NCI-H524 (cell line): ENCODE data around the gene MYOZ3.

Experiments used
- DNase-seq, 2 experiments: peaks; one replicate each; lab custom pipeline; 2025; lab: John Stamatoyannopoulos, UW

MYOZ3 gene

DNA sequence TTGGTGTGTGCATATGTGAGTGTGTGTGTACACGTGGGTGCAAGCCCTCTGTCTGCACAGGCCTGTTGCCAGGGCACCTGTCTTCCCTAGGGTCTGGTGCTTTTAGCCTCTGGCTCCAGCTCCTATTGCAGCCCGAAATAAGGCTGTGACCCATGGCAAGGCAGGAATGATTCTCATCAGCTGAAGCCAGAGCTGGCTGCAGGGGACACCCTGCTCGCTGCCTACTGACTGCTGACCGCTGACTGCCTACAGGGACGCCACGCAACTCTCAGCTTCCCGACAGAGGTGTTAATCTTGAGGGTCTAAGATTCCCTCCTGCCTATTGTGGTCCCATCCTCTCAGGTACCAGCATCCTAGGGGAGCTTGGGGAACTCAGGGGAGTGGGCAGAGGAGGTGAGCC, at the start of gene MYOZ3:
MYOZ3 (plus strand) TSS at position 166 of the 400 bp plus-strand sequence. CDS start 1,691 bp downstream, outside the sequence.
- no peak for DNase-seq

DNA sequence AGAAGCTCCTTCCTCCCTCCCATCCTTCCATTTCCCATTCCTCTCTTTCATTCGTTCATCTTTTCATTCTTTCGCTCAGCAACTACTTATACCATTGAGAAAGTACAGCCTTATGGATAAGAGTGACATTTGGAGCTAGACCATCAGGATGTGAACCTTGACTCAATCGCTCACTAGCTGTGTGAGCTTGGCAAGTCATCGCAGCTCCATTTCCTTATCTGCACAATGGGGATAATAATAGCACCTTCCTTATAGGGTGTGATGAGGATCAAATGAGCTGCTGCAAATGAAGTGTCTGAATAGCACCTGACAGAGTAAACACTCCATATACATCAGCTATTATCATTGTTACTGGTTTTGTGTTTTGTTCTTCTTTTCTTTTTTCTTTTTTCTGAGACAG, 48.6 kb upstream of the MYOZ3 start:
- no peak for DNase-seq

GRCh38 chr5:150612905-150613670, 48.0 kb upstream of the MYOZ3 start:
- DNase-seq: no peak

GRCh38 chr5:150613991-150614660, 46.9 kb upstream of the MYOZ3 start:
- peak in 1 of 2 experiments; percentile 42 for DNase-seq

- no peak for DNase-seq
These were observed 46.4 kb upstream of the MYOZ3 start for GRCh38 chr5:150614661-150615060.

GRCh38 chr5:150615141-150615699, 45.8 kb upstream of the MYOZ3 start:
- peak; percentile 93 to 95 for DNase-seq

- peak; percentile 85 to 89 for DNase-seq
These were observed 45.0 kb upstream of the MYOZ3 start for GRCh38 chr5:150616024-150616470.

- peak; percentile 89 to 97 for DNase-seq
These were observed 44.5 kb upstream of the MYOZ3 start for GRCh38 chr5:150616506-150616905.

DNA sequence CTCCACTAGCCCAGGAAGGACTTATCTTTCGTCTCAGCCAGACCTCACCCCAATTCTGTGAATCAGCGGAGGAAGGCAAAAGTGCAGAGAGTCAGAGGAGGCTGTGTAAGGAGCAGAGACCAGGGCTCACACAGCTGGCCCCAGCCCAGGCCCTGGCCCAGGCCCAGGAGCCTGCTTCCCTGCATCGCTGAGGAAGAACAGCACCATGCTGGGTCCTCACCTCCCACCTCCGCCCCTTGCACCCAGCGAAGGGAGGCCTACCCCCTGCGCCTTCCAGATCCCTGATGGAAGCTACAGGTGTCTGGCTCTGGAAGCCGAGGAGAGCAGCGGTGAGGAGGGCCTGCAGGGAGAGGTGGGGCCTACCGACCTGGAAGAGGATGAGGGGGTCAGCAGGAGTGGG, 42.9 kb upstream of the MYOZ3 start:
- DNase-seq: peak in 1 of 2 experiments; percentile 48

GRCh38 chr5:150618588-150619281, 42.3 kb upstream of the MYOZ3 start:
- peak in 1 of 2 experiments; percentile 84 for DNase-seq

DNA sequence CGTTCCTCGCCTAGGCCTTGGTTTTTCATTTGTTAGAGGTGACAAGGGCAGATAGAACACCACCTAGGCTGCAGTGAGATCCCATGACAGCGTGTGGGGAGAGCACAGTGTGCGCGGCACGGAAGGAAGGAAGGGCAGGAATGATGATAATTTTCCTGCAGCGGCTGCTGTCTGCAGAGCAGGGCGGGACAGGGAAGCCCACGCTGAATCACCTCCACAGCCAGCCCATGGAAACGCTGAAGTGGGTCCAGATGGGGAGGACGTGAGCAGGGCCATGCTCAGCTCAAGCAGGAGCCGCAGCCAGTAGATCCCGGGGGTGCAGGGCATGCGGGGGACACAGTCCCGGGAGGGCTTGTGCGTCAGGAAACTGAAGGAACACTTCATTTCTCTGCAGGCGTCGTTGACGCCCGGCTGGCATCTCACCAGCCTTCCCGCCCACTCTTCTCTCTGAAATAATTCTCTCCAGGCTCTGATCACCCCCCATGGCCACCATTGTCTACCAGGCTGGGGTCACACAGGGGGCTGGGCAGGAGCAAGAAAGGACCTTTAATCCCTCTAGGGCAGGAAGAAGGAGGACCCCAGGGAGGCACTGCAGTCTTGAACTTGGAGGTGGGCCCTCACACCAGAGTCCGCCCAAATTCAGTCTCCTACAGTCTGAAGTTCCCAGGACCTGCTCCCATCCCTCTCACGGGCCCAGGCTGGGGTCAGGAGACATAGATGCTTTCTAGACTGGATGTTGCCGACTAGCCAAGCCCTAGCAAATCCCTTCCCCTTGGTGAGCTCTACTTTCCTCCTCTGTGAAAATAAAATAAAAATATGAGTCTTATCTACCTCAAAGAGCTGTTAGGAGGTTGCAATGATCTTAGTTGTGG, 41.5 kb upstream of the MYOZ3 start:
- DNase-seq: peak; percentile 45 to 90

GRCh38 chr5:150621301-150621700, 39.8 kb upstream of the MYOZ3 start:
- peak; percentile 73 to 75 for DNase-seq

GRCh38 chr5:150622157-150622556, 38.9 kb upstream of the MYOZ3 start:
- DNase-seq: peak in 1 of 2 experiments; percentile 45

DNA sequence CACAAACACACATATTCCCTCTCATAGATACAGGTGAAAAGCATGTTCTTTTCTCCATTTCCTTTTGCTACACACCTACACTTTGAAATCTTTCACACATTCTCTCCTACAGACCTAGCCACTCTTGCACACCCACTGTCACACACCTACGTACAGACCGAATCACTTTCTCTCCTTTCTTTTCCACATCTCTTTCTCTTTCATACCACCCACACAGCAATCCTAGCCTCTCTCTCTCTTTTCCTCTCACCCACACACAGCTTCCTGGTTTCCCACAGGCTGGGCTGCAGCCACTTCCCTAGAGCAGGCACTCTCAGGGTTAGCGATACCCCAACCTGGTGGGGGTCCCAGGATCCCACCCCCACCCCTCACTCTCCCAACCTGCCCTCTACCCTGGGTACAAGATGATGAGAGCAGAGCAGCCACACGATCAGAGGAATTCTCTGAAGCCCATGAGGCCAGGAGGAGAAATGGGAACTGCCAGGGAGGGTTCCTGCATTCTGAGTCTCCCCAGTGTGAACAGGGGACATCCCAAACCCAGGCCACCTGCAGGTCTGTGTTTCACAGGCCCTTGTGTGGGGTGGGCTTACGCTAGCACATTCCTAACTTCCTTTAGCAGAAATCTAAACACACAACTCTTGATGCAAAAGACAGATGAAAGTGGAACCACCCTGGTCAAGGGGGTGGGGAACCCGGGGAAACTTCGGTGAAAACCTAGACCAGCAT, 37.7 kb upstream of the MYOZ3 start:
- no peak for DNase-seq

DNA sequence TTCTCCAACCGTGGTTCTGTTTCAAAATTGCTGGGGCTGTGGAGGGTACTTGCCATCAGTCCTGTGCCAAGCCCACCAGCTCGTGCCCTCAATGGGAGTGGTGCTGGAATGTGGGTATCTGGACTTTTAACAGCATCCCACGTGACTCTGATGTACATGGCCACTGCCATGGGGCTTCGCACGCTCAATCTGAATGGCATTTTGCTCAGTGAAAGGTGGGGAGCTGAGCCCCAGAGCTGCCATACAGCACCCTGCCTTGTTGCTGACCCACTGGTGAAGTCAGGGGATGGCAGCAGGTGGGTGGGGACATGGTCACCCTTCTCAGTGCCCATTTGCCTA, 37.2 kb upstream of the MYOZ3 start:
- DNase-seq: no peak

DNA sequence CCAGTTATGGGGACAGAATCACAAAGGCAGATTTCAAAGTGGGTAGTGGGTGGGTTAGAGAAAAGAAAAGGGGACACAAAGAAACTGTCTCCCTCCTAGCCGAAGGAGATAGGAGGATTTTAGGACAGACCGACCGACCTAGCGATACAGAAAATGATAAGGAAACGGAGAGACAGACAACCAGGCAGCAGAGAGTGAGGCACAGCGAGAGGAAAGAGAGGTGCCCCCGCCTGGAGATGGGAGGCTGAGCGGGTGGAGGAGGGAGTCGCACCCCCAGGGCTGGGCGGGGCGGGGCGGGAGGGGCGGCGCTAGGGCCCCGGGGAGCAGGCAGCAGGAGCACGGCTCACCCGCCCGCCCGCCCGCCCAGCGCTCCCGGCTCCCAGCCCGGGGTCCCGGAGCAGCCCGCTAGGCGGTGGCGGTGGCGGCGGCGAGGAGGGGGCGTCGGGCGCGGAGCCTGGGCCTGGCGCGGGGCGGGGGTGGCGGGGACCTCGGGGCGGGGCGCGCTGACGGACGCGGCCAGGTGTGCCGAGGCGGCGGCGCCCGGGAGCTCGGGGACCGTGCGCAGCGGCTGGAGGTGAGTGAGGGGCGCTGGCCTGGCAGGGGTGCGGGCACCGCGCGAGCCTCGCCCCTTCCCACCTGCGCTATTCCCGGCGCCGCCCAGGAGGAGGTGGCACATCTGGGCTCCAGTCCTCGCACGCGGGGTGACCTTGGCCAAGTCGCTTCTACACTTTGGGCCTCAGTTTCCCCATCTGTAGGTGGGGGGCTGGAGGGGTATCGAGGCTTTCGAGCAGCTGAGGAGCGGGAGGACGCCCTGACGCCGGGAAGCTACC, 36.5 kb upstream of the MYOZ3 start:
- peak in 1 of 2 experiments; percentile 44 for DNase-seq

DNA sequence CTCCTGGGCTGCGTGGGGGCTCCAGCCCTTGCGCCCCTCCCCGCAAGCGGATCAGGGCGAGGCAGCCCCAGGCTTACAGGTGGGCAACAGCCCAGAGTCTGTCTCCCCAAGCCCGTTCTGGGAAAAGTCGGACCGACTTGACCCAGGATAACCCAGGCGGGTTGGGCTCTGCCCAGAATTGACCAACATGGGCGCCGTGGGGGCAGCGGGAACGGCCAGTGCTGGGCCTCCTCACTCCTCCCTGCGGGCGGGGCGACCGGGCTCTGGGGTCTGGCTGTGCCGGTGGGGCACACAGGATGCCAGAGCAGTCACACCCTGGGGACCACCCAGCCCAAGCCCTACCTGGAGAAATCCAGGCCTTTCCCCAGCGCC, 35.9 kb upstream of the MYOZ3 start:
- no peak for DNase-seq

DNA sequence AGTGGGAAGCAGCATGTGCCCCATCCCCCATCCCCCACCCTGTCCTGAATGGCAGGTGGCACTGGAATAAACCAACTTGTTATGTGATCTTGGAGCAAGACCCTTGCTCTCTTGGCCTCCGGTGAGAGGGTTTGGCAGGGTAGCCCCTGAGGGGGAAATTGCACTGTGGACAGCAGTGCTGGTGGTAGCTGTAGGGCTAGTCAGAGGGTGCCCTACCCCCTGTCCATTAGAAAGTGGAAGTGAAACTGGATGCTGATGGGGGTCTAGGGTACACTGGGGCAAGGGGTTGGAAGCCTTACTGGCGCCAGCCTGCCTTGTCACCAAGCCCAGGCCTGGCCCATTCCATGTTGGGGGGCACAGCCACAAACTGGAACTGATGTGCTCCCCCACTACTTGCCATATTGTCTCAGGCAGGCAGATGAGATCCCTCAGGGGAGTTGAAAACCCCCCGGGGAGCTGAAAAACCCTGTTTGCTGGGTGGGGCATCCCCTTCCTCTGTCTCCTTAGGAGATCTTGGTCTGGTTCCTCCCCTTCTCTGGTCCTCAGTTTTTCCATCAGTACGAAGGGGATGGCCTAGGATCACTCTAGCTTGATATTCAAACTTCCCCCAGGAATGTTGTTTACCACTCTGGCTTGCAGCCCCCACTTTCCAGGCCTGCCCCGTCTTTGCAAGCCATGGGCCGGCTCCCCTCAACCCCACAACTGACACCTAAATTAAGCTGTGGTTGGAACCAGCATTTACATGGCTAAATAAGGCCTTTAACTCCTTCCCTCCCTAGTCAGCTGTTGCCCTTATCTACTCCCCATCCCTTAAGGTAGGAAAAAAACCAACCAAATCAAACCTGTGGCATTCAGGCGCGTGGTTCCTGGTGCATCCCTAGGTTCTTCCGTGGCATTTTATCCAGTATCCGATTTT, 35.0 kb upstream of the MYOZ3 start:
- no peak for DNase-seq

GRCh38 chr5:150626853-150627276, 34.2 kb upstream of the MYOZ3 start:
- no peak for DNase-seq
